22Rv1 (cell line): ENCODE data around the gene EXOSC10.

Source experiments
- ZFX ChIP-seq: fragments of 450-650 bp; IDR thresholded peaks from 2 replicates; pipeline ENCODE4 v1.6.1; 2017; ENCODE audit warnings: antibody characterized with exemption, borderline replicate concordance
- TF ChIP-seq, protein P1 (sequence below): fragments of 450-650 bp; IDR thresholded peaks from 2 replicates; pipeline ENCODE4 v1.5.1; 2017; ENCODE audit warnings: mild to moderate bottlenecking

DNA sequence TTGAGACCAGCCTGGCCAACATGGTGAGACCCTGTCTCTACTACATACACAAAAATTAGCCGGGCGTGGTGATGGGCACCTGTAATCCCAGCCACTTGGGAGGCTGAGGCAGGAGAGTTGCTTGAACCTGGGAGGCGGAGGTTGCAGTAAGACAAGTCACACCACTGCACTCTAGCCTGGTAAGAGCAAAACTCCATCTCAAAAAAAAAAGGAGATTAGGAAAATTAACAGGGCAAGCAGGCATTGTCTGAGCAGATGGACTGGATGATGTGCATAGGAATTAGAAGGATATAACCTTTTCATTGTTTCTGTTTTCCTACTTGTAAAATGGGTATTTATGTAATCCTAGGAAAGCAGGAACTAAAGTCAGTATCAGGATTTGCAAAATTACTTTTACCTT, 71.7 kb downstream of the EXOSC10 start:
- TF ChIP-seq, protein P1, sequence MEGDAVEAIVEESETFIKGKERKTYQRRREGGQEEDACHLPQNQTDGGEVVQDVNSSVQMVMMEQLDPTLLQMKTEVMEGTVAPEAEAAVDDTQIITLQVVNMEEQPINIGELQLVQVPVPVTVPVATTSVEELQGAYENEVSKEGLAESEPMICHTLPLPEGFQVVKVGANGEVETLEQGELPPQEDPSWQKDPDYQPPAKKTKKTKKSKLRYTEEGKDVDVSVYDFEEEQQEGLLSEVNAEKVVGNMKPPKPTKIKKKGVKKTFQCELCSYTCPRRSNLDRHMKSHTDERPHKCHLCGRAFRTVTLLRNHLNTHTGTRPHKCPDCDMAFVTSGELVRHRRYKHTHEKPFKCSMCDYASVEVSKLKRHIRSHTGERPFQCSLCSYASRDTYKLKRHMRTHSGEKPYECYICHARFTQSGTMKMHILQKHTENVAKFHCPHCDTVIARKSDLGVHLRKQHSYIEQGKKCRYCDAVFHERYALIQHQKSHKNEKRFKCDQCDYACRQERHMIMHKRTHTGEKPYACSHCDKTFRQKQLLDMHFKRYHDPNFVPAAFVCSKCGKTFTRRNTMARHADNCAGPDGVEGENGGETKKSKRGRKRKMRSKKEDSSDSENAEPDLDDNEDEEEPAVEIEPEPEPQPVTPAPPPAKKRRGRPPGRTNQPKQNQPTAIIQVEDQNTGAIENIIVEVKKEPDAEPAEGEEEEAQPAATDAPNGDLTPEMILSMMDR: no peak
- TF ChIP-seq ZFX: no peak
